T-cell (primary cell): ENCODE results near the gene FAM110C. TPM values are rescaled to one million over a fixed set of nuclear protein-coding genes. Genes with fewer than 3 reads are reported as not detected.

Experiments
- total RNA-seq, 35 experiments: library from RNA in 6 of 35; stranded (reverse) in 6 of 35; fragments of 120-200 nt in 1 of 35; gene quantifications; one replicate each; pipeline versions ENCODE4 v1.2.1 to v1.2.4 and lab custom pipeline; 2013 to 2026

Gene FAM110C
- total RNA-seq, 5 donors from 2014 or later (not counting 1 experiment from before 2014, with no cell fraction given) = 0.35 to 1.9 (median 0.72) TPM

Other genes with a start within 250 kb of the FAM110C start
- 10 to 100 TPM; 54.8 to 71.4 (median 59.9) TPM for gene SH3YL1, start 217.5 kb upstream of the FAM110C start, total RNA-seq
- gene ACP1, start 218.4 kb upstream of the FAM110C start, total RNA-seq = 10 to 100 TPM; 70.0 to 88.4 (median 85.5) TPM
- gene ALKAL2, start 241.6 kb upstream of the FAM110C start, total RNA-seq = under 1 TPM in 1 of 5 donors, not detected in 4; 0.35 TPM